HG03175 (cell line): ENCODE results near the gene NCBP1.

Experiments used
- ATAC-seq: cut with Tn5 transposase; IDR thresholded peaks from one replicate; pipeline ENCODE4 v1.9.1; 2021; ENCODE audit warnings: mild to moderate bottlenecking, moderate library complexity; ENCODE audit not compliant: unreplicated experiment

The NCBP1 gene

GRCh38 chr9:97625620-97626019, 8.0 kb upstream of the NCBP1 start:
- ATAC-seq, result no peak

- ATAC-seq, result no peak
Measured at GRCh38 chr9:97627624-97628023, 6.0 kb upstream of the NCBP1 start.

GRCh38 chr9:97628668-97629067, 5.0 kb upstream of the NCBP1 start:
- ATAC-seq, result no peak

- ATAC-seq, result no peak
Measured at GRCh38 chr9:97629156-97629555, 4.5 kb upstream of the NCBP1 start.

- no peak for ATAC-seq
Measured at GRCh38 chr9:97630591-97630990, 3.0 kb upstream of the NCBP1 start.

GRCh38 chr9:97632248-97632984, 1.2 kb upstream of the NCBP1 start:
- ATAC-seq, result peak; percentile 4

GRCh38 chr9:97633859-97634490, 354 bp downstream of the NCBP1 start:
- ATAC-seq, result peak; percentile 4

GRCh38 chr9:97635026-97635425, 1.4 kb downstream of the NCBP1 start:
- ATAC-seq, result no peak

- no peak for ATAC-seq
Measured at GRCh38 chr9:97636903-97637302, 3.3 kb downstream of the NCBP1 start.

- no peak for ATAC-seq
Measured at GRCh38 chr9:97638666-97639065, 5.0 kb downstream of the NCBP1 start.

GRCh38 chr9:97640325-97640724, 6.7 kb downstream of the NCBP1 start:
- ATAC-seq, result no peak

GRCh38 chr9:97645720-97646119, 12.1 kb downstream of the NCBP1 start:
- no peak for ATAC-seq

- no peak for ATAC-seq
Measured at GRCh38 chr9:97647996-97648395, 14.4 kb downstream of the NCBP1 start.

GRCh38 chr9:97651646-97652045, 18.0 kb downstream of the NCBP1 start:
- no peak for ATAC-seq

GRCh38 chr9:97658707-97659106, 25.1 kb downstream of the NCBP1 start:
- no peak for ATAC-seq

- ATAC-seq, result no peak
Measured at GRCh38 chr9:97659771-97660170, 26.1 kb downstream of the NCBP1 start.

- ATAC-seq, result no peak
Measured at GRCh38 chr9:97660340-97660739, 26.7 kb downstream of the NCBP1 start.

GRCh38 chr9:97660847-97661246, 27.2 kb downstream of the NCBP1 start:
- no peak for ATAC-seq

GRCh38 chr9:97665742-97666141, 32.1 kb downstream of the NCBP1 start:
- ATAC-seq, result no peak

GRCh38 chr9:97666907-97667686, 33.5 kb downstream of the NCBP1 start:
- no peak for ATAC-seq

- ATAC-seq, result no peak
Measured at GRCh38 chr9:97668485-97668884, 34.9 kb downstream of the NCBP1 start.

- no peak for ATAC-seq
Measured at GRCh38 chr9:97670586-97670985, 37.0 kb downstream of the NCBP1 start.
